HEK293T (cell line): ENCODE data around the gene FGF3.

Experiments
- ARNT ChIP-seq: fragments of 450-650 bp; IDR thresholded peaks from 2 replicates; pipeline ENCODE4 v1.6.1; 2017; ENCODE audit warnings: mild to moderate bottlenecking
- CTBP1 ChIP-seq: fragments of 450-650 bp; IDR thresholded peaks from 2 replicates; pipeline ENCODE4 v1.6.1; 2016; ENCODE audit warnings: borderline replicate concordance
- ELF4 ChIP-seq: fragments of 450-650 bp; IDR thresholded peaks from 2 replicates; pipeline ENCODE4 v1.6.1; 2017; ENCODE audit warnings: antibody characterized with exemption
- FOXA1 ChIP-seq: fragments of 450-650 bp; IDR thresholded peaks from 2 replicates; pipeline ENCODE4 v1.6.1; 2016; ENCODE audit warnings: mild to moderate bottlenecking
- FOXK2 ChIP-seq: fragments of 450-650 bp; IDR thresholded peaks from 2 replicates; pipeline ENCODE4 v1.6.1; 2016; ENCODE audit warnings: mild to moderate bottlenecking
- FOXM1 ChIP-seq: fragments of 450-650 bp; IDR thresholded peaks from 2 replicates; pipeline ENCODE4 v1.6.1; 2017; ENCODE audit warnings: mild to moderate bottlenecking, borderline replicate concordance
- HDGF ChIP-seq: fragments of 450-650 bp; IDR thresholded peaks from 2 replicates; pipeline ENCODE4 v1.6.1; 2017; ENCODE audit warnings: antibody characterized with exemption, borderline replicate concordance
- NFRKB ChIP-seq: fragments of 450-650 bp; IDR thresholded peaks from 2 replicates; pipeline ENCODE4 v1.6.1; 2016; ENCODE audit warnings: mild to moderate bottlenecking, moderate library complexity
- SP1 ChIP-seq: fragments of 450-650 bp; IDR thresholded peaks from 2 replicates; pipeline ENCODE4 v1.6.1; 2017
- SUZ12 ChIP-seq: fragments of 450-650 bp; IDR thresholded peaks from 2 replicates; pipeline ENCODE4 v1.6.1; 2016; ENCODE audit warnings: mild to moderate bottlenecking
- TARDBP ChIP-seq: fragments of 450-650 bp; IDR thresholded peaks from 2 replicates; pipeline ENCODE4 v1.6.1; 2016
- ZNF384 ChIP-seq: fragments of 450-650 bp; IDR thresholded peaks from 2 replicates; pipeline ENCODE4 v1.6.1; 2016
- TF ChIP-seq, protein P1 (sequence below): fragments of 450-650 bp; IDR thresholded peaks from 2 replicates; pipeline ENCODE4 v1.6.1; 2016

DNA sequence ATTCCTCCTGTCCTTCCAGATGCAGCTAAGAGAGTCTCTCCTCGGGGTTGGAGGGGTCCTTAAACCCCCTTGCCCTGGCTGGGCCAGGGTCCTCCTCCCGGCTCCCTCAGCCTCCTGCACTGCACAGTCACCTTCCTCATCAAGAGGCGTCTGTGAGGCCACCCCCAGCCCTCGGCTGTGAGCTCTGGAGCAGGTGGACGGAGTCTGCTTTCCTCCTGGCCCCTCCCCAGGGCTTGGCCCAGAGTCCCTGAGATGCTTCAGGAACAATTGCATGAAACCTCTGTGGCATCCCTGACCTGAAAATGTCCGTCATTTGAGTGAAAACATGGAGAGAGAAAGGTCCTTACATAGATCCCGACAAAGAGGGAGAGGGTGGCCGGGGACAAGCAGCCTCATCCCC is 6.7 kb upstream of the FGF3 start:
- TF ChIP-seq SP1 (no peak), ELF4 (no peak), ARNT (no peak), ZNF384 (no peak), TARDBP (no peak), FOXM1 (no peak), FOXA1 (no peak), FOXK2 (no peak), SUZ12 (no peak), HDGF (no peak), NFRKB (no peak), CTBP1 (no peak)
- TF ChIP-seq, protein P1, sequence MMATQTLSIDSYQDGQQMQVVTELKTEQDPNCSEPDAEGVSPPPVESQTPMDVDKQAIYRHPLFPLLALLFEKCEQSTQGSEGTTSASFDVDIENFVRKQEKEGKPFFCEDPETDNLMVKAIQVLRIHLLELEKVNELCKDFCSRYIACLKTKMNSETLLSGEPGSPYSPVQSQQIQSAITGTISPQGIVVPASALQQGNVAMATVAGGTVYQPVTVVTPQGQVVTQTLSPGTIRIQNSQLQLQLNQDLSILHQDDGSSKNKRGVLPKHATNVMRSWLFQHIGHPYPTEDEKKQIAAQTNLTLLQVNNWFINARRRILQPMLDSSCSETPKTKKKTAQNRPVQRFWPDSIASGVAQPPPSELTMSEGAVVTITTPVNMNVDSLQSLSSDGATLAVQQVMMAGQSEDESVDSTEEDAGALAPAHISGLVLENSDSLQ, result no peak
